Stimulated activated memory B cell treated with anti-CD40 and anti-IgM and Interleukin-4, amounts not matched to agents 10 μg/mL and 1 μg/mL and 100 μg/mL, for 72 hours (primary cell): ENCODE results near the gene DNAAF2.
A peak's percentile ranks its signal among the peaks of the same experiment; 100 is the strongest.
"Not testable (repeated sequence)": the region's sequence is repeated elsewhere in the genome, so short reads cannot be mapped to it uniquely, and the experiment has no call there.

Source experiments
- ATAC-seq: fragments of 150-1000 bp; cut with Tn5 transposase; 2 replicates; pipeline ENCODE4 v1.10.0; 2021
- H3K27ac Mint-ChIP-seq: one replicate; pipeline ENCODE4 v1.8.0; 2022; ENCODE audit warnings: mild to moderate bottlenecking, mixed read lengths
- H3K27me3 Mint-ChIP-seq: one replicate; pipeline ENCODE4 v1.8.0; 2022; ENCODE audit warnings: mixed read lengths
- H3K36me3 Mint-ChIP-seq: one replicate; pipeline ENCODE4 v1.8.0; 2022; ENCODE audit warnings: mixed read lengths
- H3K4me1 Mint-ChIP-seq: one replicate; pipeline ENCODE4 v1.8.0; 2022; ENCODE audit warnings: mixed read lengths
- H3K4me3 Mint-ChIP-seq: one replicate; pipeline ENCODE4 v1.8.0; 2022; ENCODE audit warnings: mild to moderate bottlenecking, moderate library complexity, mixed read lengths
- H3K9me3 Mint-ChIP-seq: one replicate; pipeline ENCODE4 v1.8.0; 2022; ENCODE audit warnings: mixed read lengths

DNAAF2 gene

DNA sequence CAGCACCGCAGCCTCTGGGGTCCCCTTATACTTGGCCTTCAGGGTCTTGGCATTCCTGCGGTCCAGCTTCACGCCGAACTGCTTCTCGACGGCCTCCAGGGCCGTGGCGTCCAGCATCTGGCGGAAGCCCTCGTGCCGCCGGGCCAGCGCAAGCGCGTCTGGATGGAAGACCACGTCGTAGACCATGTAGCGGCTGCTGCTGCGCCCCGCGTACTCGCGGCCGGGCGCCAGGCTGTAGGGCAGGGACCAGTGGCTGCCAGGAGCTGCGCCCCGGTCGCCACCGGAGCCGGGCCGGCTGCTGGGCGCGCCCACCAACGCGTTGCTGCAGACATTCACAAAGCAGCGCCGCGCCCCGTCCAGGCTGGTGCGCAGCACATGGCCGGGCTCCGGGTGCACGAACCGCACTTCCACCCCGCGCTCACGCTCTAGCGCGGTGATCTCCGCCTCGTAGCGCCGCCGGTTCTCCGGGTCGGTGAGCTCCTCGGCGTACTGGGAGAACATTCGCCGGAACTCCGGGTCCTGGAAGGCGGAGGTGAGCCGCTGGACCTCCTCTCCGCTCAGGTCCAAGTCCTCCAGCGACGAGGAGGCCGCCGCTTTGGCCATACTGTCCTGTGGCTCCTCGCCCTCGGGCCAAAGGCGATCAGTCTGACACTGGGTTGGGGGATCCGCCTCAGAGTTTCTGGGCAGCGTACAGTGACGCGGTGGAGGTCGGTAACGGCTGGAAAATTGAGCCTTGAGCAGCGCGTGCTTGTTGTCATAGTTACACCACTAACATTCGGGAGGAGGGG lies at the start of gene DNAAF2:
TSS of gene DNAAF2 (minus strand) at position 698 of the 788 bp plus-strand sequence. CDS start at position 603, 95 bp downstream.
- no peaks in the 10 kb centered on the region for H3K9me3 Mint-ChIP-seq
- peaks cover 57% of the 10 kb centered on the region for H3K4me1 Mint-ChIP-seq
- H3K36me3 Mint-ChIP-seq = peaks cover 30% of the 10 kb centered on the region
- no peaks in the 10 kb centered on the region for H3K27me3 Mint-ChIP-seq
- H3K27ac Mint-ChIP-seq = peak within 1 kb of the TSS; percentile 95
- ATAC-seq = peak; percentile 70
- peak within 1 kb of the TSS; percentile 93 for H3K4me3 Mint-ChIP-seq

GRCh38 chr14:49679271-49679670 lies 44.2 kb upstream of the DNAAF2 start:
- Mint-ChIP-seq H3K9me3 (no peaks in the 10 kb centered on the region), H3K27me3 (no peaks in the 10 kb centered on the region), H3K4me3 (no peak overlapping the region), H3K36me3 (peaks cover 19% of the 10 kb centered on the region), H3K4me1 (no peaks in the 10 kb centered on the region), H3K27ac (no peak overlapping the region)
- ATAC-seq = no peak

- Mint-ChIP-seq H3K27me3 (no peaks in the 10 kb centered on the region), H3K9me3 (peaks cover 3% of the 10 kb centered on the region), H3K4me1 (no peaks in the 10 kb centered on the region), H3K4me3 (no peak overlapping the region), H3K27ac (no peak overlapping the region), H3K36me3 (peaks cover 34% of the 10 kb centered on the region)
- ATAC-seq = no peak
These were observed 42.6 kb upstream of the DNAAF2 start for GRCh38 chr14:49677643-49678042.

DNA sequence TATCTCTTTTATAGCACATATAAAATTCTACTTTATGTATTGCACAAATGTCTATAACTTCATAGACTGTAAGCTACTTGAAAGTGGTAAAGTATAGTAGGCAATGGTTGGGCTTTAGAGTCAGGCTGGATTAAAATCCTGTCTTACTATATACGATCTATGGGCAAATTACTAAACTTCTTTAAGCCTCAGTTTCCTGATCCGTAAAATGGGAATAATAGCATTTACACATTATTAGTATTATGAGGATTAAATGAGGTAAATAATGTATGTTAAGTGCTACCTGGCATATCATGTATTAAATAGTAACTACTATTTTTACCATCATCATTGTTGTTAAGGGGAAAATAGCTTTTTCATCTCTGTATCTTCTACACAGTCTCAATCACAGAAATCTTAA lies 38.5 kb upstream of the DNAAF2 start:
- Mint-ChIP-seq H3K4me3 (no peak overlapping the region), H3K27ac (no peak overlapping the region), H3K4me1 (no peaks in the 10 kb centered on the region), H3K27me3 (no peaks in the 10 kb centered on the region), H3K9me3 (peaks cover 3% of the 10 kb centered on the region), H3K36me3 (peaks cover 17% of the 10 kb centered on the region)
- ATAC-seq = no peak

- no peaks in the 10 kb centered on the region for H3K27me3 Mint-ChIP-seq
- no peak overlapping the region for H3K27ac Mint-ChIP-seq
- peaks cover 21% of the 10 kb centered on the region for H3K36me3 Mint-ChIP-seq
- no peaks in the 10 kb centered on the region for H3K4me1 Mint-ChIP-seq
- no peak for ATAC-seq
- peaks cover 3% of the 10 kb centered on the region for H3K9me3 Mint-ChIP-seq
- no peak overlapping the region for H3K4me3 Mint-ChIP-seq
These were observed 35.4 kb upstream of the DNAAF2 start for GRCh38 chr14:49670475-49670874.

DNA sequence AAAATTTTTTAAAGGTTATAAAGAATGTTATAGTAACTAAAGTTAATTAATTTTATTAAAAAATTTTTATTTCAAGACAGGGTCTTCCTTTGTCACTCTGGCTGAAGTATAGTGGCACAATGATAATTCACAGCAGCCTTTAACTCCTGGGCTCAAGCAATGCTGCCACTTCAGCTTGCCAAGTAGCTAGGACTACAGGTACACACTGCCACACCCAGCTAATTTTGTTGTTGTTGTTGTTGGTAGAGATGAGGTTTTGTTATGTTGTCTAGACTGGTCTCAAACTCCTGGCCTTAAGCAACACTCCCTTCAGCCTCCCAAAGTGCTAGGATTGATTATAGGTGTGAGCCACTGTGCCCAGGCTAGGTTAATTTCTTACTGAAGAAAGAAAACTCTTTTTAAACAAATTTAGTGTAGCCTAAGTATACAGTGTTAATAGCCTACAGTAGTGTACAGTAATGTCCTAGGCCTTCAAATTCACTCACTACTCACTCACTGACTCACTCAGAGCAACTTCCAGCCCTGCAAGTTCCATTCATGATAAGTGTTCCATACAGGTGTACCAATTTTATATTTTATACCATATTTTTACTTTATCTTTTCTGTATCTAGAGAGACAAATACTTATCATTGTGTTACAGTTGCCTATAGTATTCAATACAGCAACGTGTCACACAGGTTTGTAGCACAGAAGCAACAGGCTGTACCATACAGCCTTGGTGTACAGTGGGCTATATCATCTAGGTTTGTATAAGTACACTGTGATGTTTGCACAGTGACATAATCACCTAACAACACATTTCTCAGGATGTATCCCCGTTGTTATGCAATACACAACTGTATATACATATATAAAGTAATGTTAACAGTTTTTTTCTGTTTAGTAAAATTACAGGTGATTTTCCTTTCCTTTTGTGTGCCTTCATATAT lies 24.7 kb upstream of the DNAAF2 start:
- Mint-ChIP-seq H3K27me3 (no peaks in the 10 kb centered on the region), H3K36me3 (no peaks in the 10 kb centered on the region), H3K4me1 (no peaks in the 10 kb centered on the region), H3K27ac (no peak overlapping the region), H3K4me3 (no peak overlapping the region), H3K9me3 (no peaks in the 10 kb centered on the region)
- no peak for ATAC-seq

DNA sequence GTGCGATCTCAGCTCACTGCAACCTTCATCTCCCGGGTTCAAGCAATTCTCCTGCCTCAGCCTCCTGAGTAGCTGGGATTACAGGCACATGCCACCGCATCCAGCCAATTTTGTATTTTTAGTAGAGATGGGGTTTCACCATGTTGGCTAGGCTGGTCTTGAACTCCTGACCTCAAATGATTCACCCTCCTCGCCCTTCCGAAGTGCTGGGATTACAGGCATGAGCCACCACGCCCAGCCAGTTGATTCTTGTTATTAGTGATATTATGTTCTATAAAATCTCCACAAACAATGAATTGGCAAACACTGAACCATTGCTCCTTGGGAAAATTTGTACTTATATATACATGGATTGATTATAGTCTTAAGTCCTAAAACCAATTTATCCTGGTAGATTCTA lies 22.5 kb upstream of the DNAAF2 start:
- H3K4me3 Mint-ChIP-seq, H3K27ac Mint-ChIP-seq: not testable (repeated sequence)

DNA sequence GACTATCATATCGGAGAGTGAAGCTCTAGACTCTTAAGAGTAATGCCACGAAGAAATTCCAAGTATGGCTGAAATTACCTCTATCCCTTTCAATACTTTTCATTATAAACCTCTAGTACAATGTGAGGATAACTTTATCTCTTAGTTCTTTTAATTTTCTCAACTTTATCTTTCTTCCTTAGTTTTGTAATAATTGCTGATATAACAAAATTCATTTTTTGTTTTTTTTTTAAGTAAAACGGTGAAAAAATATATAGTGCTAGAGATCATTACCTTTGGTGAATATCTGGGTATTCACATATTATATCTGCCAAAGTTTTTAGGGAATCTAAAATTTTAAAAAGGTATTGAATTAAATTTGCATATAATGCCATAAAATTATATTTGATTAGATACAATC lies 19.5 kb upstream of the DNAAF2 start:
- ATAC-seq = no peak
- H3K4me1 Mint-ChIP-seq = peaks cover 12% of the 10 kb centered on the region
- no peak overlapping the region for H3K4me3 Mint-ChIP-seq
- no peaks in the 10 kb centered on the region for H3K27me3 Mint-ChIP-seq
- no peak overlapping the region for H3K27ac Mint-ChIP-seq
- peaks cover 12% of the 10 kb centered on the region for H3K36me3 Mint-ChIP-seq
- H3K9me3 Mint-ChIP-seq = no peaks in the 10 kb centered on the region

More for the DNA sequence above, 22.5 kb upstream of the DNAAF2 start:
- not testable (repeated sequence) for H3K27me3 Mint-ChIP-seq, H3K36me3 Mint-ChIP-seq, H3K4me1 Mint-ChIP-seq, ATAC-seq, H3K9me3 Mint-ChIP-seq

DNA sequence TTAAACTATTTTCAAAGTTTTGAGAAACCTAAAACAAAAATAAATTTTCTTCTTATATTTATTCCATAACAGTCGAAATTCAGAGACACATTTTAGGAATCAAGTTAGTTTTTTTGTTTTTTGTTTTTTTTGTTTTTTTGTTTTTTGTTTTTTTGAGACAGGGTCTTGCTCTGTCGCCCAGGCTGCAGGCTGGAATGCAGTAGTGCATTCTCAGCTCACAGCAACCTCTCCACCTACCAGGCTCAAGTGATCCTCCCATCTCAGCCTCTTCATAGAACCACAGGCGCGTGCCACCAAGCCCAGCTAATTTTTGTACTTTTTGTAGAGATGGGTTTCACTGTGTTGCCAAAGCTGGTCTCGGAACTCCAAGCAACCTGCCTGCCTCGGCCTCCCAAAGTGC lies 18.5 kb upstream of the DNAAF2 start:
- Mint-ChIP-seq H3K27ac (no peak overlapping the region), H3K36me3 (peaks cover 12% of the 10 kb centered on the region), H3K4me1 (peaks cover 12% of the 10 kb centered on the region), H3K4me3 (no peak overlapping the region), H3K9me3 (no peaks in the 10 kb centered on the region), H3K27me3 (no peaks in the 10 kb centered on the region)
- ATAC-seq = no peak

DNA sequence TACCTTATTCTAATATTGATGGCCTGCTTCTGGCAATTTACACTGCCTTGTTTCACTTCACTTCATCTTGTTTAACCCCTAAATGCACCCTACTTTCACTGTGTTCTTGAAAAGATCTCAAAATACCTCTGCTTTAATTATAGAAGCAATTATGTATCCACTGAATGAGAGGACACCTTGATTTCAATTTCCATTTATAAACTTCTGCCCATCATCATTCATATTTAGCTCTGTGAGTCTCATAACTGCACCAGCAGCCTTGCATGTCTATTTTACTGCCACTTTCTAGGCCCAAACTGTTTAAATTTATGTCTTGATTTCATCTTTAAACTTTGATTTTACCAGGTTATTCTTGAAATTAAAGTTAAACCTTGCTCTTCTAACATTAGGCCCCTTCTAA lies 7.1 kb upstream of the DNAAF2 start:
- H3K27me3 Mint-ChIP-seq = no peaks in the 10 kb centered on the region
- no peak overlapping the region for H3K4me3 Mint-ChIP-seq
- H3K36me3 Mint-ChIP-seq = peaks cover 30% of the 10 kb centered on the region
- H3K27ac Mint-ChIP-seq = peak overlapping the region; percentile 69
- peaks cover 38% of the 10 kb centered on the region for H3K4me1 Mint-ChIP-seq
- no peaks in the 10 kb centered on the region for H3K9me3 Mint-ChIP-seq
- no peak for ATAC-seq

- Mint-ChIP-seq H3K4me1 (peaks cover 39% of the 10 kb centered on the region), H3K36me3 (peaks cover 30% of the 10 kb centered on the region)
These were observed 6.7 kb upstream of the DNAAF2 start for GRCh38 chr14:49641697-49642129.

GRCh38 chr14:49640540-49641417 lies 5.7 kb upstream of the DNAAF2 start:
- H3K27ac Mint-ChIP-seq = peak overlapping the region; percentile 32
- H3K9me3 Mint-ChIP-seq = no peaks in the 10 kb centered on the region
- H3K4me1 Mint-ChIP-seq = peaks cover 44% of the 10 kb centered on the region
- ATAC-seq = no peak
- H3K4me3 Mint-ChIP-seq = no peak overlapping the region
- H3K36me3 Mint-ChIP-seq = peaks cover 31% of the 10 kb centered on the region
- H3K27me3 Mint-ChIP-seq = no peaks in the 10 kb centered on the region

More at GRCh38 chr14:49641697-49642129, 6.7 kb upstream of the DNAAF2 start:
- peak overlapping the region; percentile 69 for H3K27ac Mint-ChIP-seq
- no peaks in the 10 kb centered on the region for H3K9me3 Mint-ChIP-seq
- H3K27me3 Mint-ChIP-seq = no peaks in the 10 kb centered on the region
- ATAC-seq = no peak
- no peak overlapping the region for H3K4me3 Mint-ChIP-seq

DNA sequence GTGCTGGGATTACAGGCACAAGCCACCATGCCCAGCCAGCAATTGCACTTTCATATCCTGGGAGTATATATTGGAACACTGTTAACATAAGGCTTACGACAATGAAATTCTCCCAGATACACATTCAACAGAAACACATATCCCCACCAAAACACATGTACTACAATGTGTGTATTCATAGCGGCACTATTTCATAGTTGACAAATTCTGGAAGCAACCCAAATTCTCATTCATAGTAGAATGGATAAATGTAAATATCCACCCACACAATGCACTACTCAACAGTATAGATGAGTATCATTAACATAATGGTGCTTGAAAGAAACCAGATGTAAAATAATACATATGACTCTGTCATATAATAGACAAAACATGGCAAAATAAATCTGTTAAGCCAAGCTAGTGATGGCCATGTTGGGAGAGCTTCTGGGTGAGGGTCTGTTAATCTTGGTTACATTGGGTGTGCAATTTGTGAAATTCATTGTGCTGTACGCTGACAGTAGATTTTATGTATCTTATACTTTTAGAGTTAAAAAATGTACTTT lies 2.6 kb upstream of the DNAAF2 start:
- H3K4me3 Mint-ChIP-seq = no peak overlapping the region
- no peak for ATAC-seq
- H3K27ac Mint-ChIP-seq = peak overlapping the region; percentile 95
- H3K27me3 Mint-ChIP-seq = no peaks in the 10 kb centered on the region
- H3K9me3 Mint-ChIP-seq = no peaks in the 10 kb centered on the region
- H3K36me3 Mint-ChIP-seq = peaks cover 31% of the 10 kb centered on the region
- H3K4me1 Mint-ChIP-seq = peaks cover 59% of the 10 kb centered on the region

DNA sequence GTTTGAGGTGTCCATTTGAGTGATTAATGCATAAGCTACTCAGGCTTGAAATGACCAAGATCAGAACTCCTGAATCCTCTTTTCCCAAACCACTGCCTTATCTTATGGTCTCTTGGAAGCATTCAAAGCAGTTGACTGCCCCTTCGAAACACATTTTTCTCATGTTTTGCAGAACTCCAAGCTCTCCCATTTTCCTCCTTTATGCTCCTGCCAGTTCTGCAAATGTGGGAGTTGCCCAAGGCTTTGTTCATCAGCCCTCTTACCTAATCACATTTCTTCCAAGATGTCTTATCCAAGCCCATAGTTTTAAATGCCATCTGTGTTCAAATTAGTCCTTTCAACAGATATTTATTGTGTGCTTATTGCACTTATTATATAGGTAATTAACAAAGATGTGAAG lies 1.8 kb upstream of the DNAAF2 start:
- peak overlapping the region; percentile 46 for H3K4me3 Mint-ChIP-seq
- peaks cover 57% of the 10 kb centered on the region for H3K4me1 Mint-ChIP-seq
- no peaks in the 10 kb centered on the region for H3K9me3 Mint-ChIP-seq
- peaks cover 24% of the 10 kb centered on the region for H3K36me3 Mint-ChIP-seq
- no peaks in the 10 kb centered on the region for H3K27me3 Mint-ChIP-seq
- ATAC-seq = no peak
- peak overlapping the region; percentile 95 for H3K27ac Mint-ChIP-seq
